ENCODE data around the gene SORCS2.

DNA sequence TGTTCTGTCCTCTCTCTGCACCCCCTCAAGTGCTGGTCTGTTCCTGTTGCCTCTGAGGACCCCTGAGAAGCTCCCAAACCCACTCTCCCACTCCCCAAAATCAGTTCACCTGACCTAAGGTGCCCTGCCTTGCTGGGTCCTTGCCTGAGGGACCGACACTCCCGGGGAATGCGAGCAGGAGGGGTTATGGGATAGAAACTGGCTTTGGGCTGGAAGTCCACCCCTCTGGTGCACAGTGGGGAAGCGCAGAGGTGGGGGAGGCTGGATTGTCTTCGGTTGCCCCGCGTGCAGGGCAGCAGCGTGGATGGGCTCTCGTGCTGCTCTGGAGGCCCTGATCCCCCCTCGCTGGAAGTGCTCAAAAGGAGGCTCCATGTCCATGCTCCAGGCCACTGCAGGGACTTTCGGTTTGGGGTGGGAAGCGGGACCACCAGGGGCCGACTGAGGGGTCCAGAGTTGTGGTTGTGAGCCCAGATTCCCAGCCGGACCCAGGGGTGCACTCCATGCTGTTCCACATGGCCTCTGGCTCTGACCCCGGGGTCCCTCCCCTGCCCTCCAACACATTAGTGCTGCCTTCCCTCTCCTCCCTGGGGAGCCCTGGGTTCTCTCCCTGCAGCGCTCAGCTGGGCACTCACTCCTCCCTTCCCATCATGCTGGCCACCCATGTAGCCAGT is 7.6 kb downstream of the SORCS2 start:
- TF ChIP-seq ZNF274 (IDR thresholded peaks at IDR 0.05; ENCODE audit: low read depth, low read length): no peak
- no peak for TF ChIP-seq YY1 (IDR thresholded peaks at IDR 0.05; ENCODE audit: insufficient read depth, insufficient read length)
- no peak for TF ChIP-seq SUZ12 (IDR thresholded peaks at IDR 0.05; ENCODE audit: extremely low read depth, insufficient read depth, insufficient read length)
